ENCODE results near the gene COLEC12.

COLEC12 gene

DNA sequence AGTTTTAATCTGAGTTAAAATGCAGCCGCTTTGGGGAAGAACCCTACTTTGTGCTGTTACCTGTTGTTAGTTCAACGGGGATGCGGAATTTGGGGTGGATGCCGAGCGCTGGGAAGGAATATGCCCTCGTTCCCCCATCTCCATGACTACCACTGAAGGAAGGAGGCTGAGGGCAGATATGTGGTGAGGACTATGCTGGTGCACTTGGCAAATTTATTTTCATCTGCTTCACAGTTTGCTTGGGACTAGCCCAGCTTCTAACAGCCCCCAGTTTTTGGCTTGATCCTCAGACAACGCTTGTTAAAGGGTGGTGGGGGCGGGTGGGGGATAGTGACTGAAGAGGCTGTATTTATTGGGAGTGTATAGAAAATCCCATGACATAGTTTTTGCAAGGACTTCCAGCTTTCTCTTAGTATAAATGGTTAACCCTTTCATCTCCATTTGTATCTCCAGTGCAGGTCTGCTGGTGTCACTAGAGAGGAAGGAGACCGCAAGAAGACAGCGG lies 100.8 kb downstream of the COLEC12 start:
- no peak overlapping the region for H3K4me3 ChIP-seq (ENCODE audit: low read depth, low read length)
- no peak for DNase-seq (ENCODE audit: low read depth)
- TF ChIP-seq, protein P1, sequence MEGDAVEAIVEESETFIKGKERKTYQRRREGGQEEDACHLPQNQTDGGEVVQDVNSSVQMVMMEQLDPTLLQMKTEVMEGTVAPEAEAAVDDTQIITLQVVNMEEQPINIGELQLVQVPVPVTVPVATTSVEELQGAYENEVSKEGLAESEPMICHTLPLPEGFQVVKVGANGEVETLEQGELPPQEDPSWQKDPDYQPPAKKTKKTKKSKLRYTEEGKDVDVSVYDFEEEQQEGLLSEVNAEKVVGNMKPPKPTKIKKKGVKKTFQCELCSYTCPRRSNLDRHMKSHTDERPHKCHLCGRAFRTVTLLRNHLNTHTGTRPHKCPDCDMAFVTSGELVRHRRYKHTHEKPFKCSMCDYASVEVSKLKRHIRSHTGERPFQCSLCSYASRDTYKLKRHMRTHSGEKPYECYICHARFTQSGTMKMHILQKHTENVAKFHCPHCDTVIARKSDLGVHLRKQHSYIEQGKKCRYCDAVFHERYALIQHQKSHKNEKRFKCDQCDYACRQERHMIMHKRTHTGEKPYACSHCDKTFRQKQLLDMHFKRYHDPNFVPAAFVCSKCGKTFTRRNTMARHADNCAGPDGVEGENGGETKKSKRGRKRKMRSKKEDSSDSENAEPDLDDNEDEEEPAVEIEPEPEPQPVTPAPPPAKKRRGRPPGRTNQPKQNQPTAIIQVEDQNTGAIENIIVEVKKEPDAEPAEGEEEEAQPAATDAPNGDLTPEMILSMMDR (IDR thresholded peaks at IDR 0.05; ENCODE audit: low read depth, low read length, missing control alignments), result no peak

DNA sequence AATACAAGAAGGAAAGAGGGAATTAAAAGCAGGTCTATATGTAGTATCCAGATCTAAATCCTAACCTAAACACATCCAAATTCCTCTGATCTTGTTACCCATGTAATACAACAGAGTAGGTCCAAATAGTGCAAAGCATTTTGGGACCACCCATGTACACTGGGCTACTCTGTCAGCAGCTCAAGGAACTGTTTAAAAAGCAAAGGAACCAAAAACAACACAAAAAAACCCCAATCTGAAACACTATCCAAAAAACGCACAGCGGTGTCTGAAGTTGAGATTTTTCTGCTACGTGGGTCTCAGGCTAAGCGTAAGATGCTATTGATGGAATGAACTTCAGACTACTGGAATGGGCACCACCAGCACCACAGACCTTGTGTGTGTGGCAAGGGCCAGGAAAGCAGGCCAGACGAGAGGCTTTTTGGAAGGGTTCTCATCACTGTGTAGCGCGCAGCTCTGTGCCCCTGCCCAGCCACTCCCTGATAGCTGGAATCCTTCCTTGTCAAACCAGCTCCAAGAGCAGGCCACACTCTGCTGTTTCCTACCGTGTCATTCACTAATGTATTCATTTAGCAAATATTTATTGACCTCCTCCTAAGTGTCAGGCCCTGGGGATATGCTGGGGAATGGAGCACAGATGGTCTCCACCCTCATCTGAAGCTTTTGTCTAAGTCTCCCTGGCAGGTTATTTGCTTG lies 101.4 kb downstream of the COLEC12 start:
- TF ChIP-seq, protein P1 (IDR thresholded peaks at IDR 0.05; ENCODE audit: low read depth, low read length, missing control alignments), result no peak
- H3K4me3 ChIP-seq (ENCODE audit: low read depth, low read length), result no peak overlapping the region
- DNase-seq (ENCODE audit: low read depth), result no peak

DNA sequence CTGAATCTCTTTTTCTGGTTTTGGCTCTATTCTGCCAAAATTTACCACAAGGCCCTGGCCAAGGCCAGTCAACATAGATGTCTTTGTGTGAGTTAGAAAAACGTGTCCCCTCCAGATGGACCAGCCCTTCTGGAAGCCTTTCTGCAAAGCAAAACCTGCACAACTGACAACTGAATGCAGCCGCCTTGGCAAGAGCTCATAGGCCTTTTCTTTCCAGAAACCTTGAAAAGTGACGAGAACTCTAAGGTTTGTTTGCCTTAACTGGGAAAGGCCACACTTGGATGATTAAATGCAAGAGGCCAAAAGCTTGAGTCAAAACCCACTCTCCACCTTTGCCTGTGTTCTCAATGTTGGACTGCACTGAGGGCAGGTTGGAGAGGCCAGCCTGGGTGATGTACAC lies 103.9 kb downstream of the COLEC12 start:
- TF ChIP-seq, protein P1 (IDR thresholded peaks at IDR 0.05; ENCODE audit: low read depth, low read length, missing control alignments), result no peak
- no peak overlapping the region for H3K4me3 ChIP-seq (ENCODE audit: low read depth, low read length)
- no peak for DNase-seq (ENCODE audit: low read depth)

DNA sequence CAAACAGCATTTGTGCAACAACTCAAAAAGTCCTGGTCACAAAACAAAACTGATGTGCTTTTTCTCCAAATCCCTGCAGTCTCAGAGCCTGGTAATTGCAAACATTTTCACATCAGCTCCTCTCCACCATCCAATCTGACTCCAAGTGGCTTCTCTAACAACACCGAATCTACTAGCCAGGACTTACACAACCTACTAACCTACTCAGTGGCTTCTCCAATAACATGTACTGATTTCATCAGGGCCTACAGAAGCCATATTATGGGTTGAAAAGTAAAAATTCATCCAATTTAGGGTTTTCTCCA lies 104.3 kb downstream of the COLEC12 start:
- DNase-seq (ENCODE audit: low read depth), result no peak
- TF ChIP-seq, protein P1 (IDR thresholded peaks at IDR 0.05; ENCODE audit: low read depth, low read length, missing control alignments), result no peak
- no peak overlapping the region for H3K4me3 ChIP-seq (ENCODE audit: low read depth, low read length)

DNA sequence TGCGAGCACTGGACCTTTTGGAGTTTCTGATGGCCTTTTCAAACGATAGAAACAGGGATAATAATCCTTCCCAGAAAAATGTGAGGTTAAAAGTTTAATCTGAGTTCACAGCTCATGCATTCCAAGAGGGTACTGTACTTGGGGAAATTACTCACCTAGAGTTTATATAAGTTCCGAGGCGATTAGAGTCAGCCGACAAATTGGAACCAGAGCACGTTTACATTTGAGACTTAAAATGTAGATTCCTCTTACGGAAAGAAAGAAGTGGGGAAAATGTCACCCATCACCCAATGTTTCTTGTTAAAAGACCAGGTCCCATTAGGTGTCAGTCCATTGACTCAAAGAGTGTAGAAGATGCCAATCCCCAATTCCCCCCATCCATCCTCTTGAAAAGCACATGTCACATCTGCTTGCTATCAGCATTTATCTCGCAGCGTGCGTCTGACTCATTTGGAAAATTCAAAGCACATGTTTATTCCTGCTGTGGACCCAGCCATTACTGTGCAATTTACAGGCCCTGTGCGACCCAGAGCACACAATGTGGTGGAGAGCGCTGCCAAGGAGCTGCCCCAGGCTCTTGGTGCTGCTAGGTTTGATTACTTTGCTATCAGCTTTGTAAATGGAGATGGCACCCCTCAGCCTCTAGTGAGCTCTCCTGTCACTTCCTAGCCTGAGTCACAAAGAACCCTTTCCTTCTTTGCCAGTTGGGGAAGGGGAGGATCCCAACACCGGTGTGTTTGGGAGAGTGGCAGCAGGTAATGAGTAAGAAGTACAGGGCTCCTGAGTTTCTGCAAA lies 104.8 kb downstream of the COLEC12 start:
- DNase-seq (ENCODE audit: low read depth), result no peak
- H3K4me3 ChIP-seq (ENCODE audit: low read depth, low read length), result no peak overlapping the region
- TF ChIP-seq, protein P1 (IDR thresholded peaks at IDR 0.05; ENCODE audit: low read depth, low read length, missing control alignments), result no peak

DNA sequence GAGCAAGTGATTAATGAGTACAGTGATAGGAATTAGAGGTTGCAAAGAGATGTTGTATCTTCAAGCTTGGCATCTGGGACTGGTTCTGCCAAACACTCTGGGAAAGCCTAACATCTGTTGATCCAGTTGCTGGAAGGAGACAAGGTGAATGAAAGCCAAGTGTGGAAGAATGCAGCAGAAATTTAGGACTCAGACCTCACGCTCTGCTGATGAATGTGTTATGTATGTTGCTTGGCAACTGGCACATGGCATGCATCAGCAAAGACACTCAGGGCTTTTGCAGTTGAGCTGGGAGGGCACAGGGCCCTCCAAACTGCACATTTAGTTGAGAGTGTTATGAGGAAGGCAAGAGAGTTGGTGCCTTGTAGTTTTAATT lies 105.5 kb downstream of the COLEC12 start:
- TF ChIP-seq, protein P1 (IDR thresholded peaks at IDR 0.05; ENCODE audit: low read depth, low read length, missing control alignments), result no peak
- no peak for DNase-seq (ENCODE audit: low read depth)
- no peak overlapping the region for H3K4me3 ChIP-seq (ENCODE audit: low read depth, low read length)

Data from GM12864 (cell line).